Measurements from ENCODE around the gene ZNF438.

Gene ZNF438

DNA sequence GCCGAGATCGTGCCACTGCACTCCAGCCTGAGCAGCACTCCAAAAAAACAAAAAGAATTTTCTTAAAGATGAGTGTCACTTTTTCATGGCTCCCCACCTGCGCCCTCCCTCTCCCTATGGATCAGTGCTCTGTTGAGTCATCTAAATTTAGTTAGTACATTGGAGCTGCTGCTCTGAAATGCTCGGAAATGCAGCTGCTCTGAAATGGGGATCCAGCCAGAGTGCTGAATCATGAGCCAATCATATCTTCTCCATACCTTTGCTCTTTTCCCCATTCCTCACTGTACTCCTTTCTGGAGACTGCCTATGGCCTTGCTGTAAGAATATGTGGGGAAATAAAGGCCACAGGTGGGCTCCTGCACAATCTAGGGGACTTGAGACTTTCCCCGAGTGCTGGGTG lies 188.8 kb downstream of the ZNF438 start:
- no peak for DNase-seq (ENCODE audit: low read depth)

- no peak for DNase-seq (ENCODE audit: low read depth)
Measured at GRCh38 chr10:30842185-30842584, 189.5 kb downstream of the ZNF438 start.

DNA sequence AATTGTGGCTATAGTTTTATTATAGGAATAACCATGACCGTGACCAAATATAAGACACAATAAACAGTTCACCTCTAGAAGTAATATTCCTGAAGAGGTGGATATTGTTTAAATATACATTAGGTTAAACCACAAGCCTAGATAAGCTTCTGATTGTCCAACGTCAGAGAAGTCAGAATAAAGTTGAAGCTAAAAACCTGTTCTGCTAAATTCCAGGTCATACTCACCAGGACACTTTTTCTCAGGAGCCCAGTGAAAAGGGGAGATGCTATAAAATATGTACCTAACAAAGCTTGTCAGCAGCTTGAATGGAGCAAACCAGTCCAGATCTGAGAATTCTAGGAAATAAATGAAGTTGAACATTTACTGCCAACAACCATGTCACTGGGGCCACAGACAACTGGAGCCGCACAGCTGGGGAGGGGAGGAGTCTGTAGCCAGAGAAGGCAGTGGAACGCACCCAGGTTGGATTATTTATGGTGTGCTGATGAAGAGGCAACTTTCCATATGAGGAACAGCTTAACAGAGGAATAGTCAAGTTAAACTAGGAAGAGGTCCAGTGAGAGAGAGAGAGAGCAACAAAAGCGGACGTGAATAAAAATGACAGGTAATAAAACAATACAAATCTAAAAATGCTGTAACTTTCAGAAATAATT lies 191.1 kb downstream of the ZNF438 start:
- no peak for DNase-seq (ENCODE audit: low read depth)

GRCh38 chr10:30839652-30840051 lies 192.0 kb downstream of the ZNF438 start:
- no peak for DNase-seq (ENCODE audit: low read depth)

GRCh38 chr10:30836406-30836805 lies 195.3 kb downstream of the ZNF438 start:
- DNase-seq (ENCODE audit: low read depth) = no peak

DNA sequence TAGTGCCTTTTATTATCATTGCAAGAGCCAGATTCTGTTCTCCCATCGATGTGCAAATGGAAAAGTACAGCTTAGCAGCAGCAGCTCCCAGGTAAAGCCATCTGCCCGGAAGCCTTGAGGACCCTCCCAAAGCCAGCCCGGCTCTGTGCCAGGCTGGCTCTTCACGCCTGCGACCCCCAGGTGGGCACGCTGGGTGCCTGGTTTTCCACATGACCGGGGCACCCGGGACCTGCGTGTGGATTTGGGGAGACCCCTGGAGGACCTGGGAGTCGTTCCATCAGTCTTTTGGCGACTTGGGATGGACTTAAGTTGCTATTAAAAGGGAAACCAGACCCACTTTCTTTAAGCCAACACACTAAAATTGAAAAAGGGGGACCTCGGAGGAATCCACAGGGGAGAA lies 196.5 kb downstream of the ZNF438 start:
- DNase-seq (ENCODE audit: low read depth) = no peak

DNA sequence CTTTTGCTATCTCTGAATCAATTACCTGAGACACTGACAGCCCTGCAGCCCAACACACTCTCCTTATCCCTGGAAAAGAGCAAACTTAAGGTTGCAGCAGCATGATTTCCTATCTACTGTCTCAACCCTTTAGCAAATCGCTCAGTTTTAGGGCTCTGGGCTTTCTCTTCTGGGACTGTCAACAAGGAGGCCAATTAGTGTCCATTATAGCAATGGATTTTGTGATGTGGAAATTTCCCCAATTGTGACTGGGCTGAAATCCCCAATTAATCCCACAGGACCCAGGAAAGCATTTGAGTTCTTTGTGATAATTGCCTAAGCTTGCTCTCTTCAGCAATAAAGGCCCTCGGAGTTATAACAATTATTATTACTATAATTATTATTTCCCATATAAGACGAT lies 197.0 kb downstream of the ZNF438 start:
- DNase-seq (ENCODE audit: low read depth) = no peak

DNA sequence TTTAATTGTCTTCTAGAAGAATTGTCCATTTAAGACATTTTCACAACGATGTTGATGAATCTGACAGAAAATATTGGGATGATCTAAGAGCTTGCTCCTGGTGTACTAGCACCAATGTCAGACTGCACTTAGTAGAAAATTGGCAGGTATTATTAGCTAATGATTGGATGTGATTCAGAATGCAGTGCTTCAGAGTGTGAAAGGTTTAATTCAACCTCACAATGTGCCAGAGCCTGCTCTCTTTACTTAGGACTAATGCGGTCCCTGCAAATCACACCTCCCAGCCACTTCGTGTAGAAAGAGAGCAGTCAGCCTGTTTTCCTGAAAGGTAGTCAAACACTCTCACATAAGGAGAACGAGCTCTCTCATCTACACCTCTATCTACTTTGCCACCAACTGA lies 197.5 kb downstream of the ZNF438 start:
- no peak for DNase-seq (ENCODE audit: low read depth)

GRCh38 chr10:30833628-30833970 lies 198.1 kb downstream of the ZNF438 start:
- no peak for DNase-seq (ENCODE audit: low read depth)

- no peak for DNase-seq (ENCODE audit: low read depth)
Measured at GRCh38 chr10:30832749-30833627, 198.7 kb downstream of the ZNF438 start.

- DNase-seq (ENCODE audit: low read depth) = no peak
Measured at GRCh38 chr10:30832001-30832748, 199.5 kb downstream of the ZNF438 start.

GRCh38 chr10:30831426-30831825 lies 200.2 kb downstream of the ZNF438 start:
- no peak for DNase-seq (ENCODE audit: low read depth)

DNA sequence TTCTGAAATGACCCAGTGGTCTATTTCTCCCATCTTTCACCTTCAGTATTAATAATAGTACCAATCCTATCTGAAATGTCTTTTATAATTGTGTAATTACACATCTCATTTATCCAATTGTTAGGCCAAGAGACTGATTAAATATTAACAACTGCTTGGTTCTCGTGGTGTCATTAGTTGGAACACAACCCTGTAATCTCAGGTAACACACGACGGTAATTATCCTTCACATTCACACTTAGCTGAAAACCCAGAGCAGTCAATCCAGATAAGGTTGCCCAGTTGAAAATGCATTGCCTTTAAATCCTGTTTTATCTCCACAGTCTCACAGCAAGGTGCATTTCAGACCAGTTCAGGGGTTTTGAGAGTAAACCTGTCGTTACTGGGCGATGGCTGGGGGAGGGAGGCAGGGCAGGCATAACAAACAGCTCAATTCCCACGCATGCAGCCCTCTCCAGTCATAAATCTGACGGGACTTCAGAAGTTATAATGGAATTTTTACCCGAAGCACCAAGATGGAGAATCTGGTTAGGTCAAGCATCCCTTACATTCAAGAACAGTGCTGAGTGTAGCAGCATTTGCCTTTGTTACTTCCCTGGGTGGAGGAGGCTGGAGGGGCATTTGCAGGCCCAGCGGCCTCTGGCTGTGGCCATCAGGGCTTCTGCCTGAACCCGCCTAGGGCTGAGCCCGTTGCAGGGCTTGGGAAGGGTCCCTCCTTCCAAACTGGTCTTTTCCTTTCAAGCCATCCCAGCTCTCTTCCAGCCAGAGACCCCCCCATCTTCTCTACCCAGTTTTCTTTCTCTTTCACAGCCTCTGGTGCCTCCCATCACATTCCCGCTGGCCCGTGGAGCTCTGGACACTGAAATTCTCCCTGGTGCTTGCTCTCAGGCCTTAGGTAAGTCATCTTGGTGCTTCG lies 201.1 kb downstream of the ZNF438 start:
- DNase-seq (ENCODE audit: low read depth) = no peak

DNA sequence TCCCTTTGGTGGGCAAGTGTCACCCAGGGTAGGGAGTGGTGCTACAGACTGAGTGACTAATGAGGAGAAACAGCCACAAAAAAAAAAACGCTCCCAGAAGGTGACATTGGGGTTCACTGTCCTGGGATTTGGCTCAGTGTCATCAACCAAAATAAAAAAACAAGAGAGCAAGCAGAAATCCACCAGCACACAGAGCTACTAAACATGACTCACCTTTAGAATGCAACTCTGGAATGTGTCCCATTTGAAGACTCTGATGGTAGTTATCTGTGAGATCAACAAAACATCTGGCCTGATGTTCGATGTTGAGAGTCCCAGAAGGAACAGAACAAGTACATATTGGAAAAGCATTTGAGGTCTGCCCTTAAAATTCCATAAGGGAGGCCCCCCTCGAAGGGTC lies 201.8 kb downstream of the ZNF438 start:
- no peak for DNase-seq (ENCODE audit: low read depth)

DNA sequence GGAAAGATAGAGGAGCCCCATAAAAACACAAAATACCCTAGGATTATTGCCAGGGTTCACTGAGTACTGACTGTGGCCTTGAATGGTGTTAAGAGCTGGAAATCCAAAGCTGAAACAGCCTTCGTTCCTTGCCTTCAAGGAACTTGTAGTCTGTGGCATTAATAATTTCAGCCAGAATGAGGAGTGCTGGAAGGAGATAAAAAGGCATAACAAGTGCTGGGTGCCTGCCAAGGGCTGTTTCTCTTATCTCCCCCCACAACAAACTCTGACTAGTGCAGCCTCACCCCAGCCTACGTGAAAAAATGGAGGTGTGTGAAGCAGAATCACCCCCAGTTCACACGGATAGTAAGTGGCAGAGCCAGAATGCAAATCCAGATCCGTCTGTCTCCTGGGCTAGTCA lies 203.0 kb downstream of the ZNF438 start:
- no peak for DNase-seq (ENCODE audit: low read depth)

DNA sequence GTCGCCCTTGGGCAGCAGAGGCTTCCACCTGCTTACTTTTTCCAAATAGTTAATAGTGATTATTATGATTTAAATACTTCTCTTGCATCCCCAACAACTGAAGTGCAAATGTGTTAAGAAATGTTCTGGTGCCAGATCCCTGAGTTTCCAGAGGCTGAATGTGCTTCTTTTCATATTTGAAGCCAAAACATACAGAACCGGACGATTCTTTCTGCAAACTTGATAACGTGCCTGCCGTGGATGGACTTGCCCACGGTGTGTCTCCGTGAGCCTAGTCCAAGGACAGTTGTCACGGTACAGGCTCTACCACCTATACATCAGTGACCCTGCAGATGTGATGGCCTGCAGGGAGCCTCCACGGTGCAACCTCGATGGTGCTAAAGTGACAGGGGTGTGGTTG lies 203.5 kb downstream of the ZNF438 start:
- DNase-seq (ENCODE audit: low read depth) = no peak

- DNase-seq (ENCODE audit: low read depth) = no peak
Measured at GRCh38 chr10:30827531-30828120, 204.0 kb downstream of the ZNF438 start.

- DNase-seq (ENCODE audit: low read depth) = no peak
Measured at GRCh38 chr10:30826679-30827078, 205.0 kb downstream of the ZNF438 start.

GRCh38 chr10:30825495-30825894 lies 206.2 kb downstream of the ZNF438 start:
- no peak for DNase-seq (ENCODE audit: low read depth)

DNA sequence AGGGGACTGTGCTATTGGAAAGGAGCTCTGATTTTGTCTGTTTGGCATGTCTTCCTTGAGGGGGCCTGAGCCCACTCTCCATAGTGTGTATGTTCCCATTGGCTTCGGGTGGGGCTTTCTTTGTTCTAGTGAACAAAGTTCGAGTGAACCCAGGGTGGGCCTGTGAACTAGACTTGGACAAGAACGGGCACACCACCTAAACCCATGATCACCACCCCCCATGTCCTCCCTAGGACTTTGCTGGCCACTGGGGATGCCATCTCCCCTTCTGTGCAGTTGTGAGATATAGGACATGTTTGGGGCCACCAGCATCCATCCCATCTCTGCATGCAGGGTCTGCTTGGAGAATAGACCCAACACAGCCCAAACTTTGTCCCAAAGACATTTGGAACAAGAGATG lies 206.6 kb downstream of the ZNF438 start:
- DNase-seq (ENCODE audit: low read depth) = no peak

- no peak for DNase-seq (ENCODE audit: low read depth)
Measured at GRCh38 chr10:30823651-30824050, 208.0 kb downstream of the ZNF438 start.

All from stimulated activated CD8-positive, alpha-beta memory T cell treated with anti-CD3 and anti-CD28 coated beads, Interleukin-12 subunit alpha, Interleukin-12 subunit beta, amount 100 ng/mL, for 4 hours (primary cell).